ENCODE data around the gene OR1L1.

The OR1L1 gene, protein sequence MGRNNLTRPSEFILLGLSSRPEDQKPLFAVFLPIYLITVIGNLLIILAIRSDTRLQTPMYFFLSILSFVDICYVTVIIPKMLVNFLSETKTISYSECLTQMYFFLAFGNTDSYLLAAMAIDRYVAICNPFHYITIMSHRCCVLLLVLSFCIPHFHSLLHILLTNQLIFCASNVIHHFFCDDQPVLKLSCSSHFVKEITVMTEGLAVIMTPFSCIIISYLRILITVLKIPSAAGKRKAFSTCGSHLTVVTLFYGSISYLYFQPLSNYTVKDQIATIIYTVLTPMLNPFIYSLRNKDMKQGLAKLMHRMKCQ

DNA sequence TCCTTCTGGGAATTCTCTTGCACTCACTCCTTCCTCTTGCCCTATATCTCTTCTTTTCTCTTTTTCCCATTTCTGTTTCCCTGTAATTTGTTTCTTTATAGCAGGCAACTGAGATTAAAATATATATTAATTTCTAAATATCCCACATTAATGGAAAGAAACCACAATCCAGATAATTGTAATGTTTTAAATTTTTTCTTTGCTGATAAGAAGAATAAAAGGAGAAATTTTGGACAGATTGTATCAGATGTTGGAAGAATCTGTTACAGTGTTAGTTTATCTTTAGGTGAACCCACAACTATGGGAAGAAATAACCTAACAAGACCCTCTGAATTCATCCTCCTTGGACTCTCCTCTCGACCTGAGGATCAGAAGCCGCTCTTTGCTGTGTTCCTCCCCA, at the start of gene OR1L1:
Gene OR1L1 (plus strand): TSS at position 301 of the 400 bp plus-strand sequence. CDS start 0 bp downstream, at position 301.
- DNase-seq, result no peak

DNA sequence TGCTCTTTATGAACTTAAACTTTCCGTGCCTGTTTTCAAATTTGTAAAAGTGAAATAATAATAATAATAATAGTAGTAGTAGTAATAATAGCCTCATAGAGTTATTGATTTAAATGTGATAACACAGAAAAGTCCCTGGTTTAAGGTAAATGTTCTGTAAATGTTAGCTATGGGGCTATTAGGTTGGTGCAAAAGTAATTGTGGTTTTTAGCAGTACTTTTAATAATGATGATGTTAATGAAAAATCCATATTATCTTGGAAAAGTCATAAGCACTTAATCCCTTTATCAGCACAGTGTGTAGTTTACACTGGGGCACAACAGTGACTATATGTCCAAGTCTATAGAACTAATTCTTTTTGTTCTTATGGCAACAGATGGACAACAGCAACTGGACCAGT, 47.2 kb upstream of the OR1L1 start, which contains the start of gene OR1Q1:
Gene OR1Q1 (plus strand): TSS at position 377 of the 400 bp plus-strand sequence. CDS start 0 bp downstream, at position 377.
- DNase-seq, result no peak

DNA sequence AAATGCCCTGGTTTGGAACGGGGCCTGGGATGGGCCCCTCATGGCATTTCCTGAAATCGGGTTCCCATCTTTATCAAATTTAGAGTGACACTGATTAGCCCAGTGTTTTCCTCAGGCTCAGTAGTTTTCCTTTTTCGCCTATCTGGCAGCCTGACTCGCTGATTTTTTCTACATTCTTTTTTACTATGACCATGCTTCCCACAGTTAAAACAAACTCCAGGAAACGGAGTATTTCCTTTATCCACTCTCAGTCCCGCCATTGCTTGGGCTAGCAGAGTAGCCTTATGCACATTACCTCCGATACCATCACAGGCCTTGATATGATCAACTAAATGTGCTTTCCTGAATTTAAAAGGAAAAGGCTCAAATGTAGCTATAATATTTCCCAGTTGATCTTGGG, 41.5 kb upstream of the OR1L1 start:
- no peak for DNase-seq

DNA sequence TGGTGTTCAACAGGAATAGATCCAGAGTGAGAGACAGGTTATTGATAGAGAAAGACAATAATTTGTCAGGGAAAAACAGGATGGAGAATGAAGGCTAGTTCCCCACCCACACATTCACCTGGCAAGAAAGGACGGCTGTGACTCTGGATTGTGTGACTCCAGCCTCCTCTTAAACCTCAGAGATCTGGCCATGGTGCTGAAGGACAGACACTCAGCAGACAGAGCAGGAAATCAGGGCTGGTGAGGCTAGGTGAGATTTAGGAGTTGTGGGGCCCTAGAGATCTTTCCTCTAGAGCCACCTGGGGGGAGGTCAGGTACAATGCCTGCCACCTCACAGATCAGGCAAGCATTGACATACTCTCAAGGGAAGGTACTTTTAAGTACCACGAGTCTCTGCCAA, 19.3 kb upstream of the OR1L1 start:
- no peak for DNase-seq

DNA sequence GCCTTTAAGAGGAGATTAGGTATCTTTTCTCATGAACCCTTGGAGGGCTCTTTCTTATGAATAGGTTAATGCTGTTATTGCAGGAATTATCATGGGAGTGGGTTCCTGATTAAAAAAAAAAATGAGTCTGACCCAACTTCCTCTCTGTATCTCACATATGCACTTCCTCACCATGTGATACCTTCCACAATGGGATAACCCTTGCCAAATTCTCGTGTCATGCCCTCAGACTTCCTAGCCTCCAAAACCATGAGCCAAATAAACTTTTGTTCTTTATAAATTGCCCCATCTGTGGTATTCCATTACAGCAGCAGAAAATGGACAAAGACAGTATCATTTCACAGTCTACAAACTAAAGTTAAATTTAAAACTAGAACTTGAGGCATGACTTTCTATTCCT, 5.1 kb upstream of the OR1L1 start:
- no peak for DNase-seq

DNA sequence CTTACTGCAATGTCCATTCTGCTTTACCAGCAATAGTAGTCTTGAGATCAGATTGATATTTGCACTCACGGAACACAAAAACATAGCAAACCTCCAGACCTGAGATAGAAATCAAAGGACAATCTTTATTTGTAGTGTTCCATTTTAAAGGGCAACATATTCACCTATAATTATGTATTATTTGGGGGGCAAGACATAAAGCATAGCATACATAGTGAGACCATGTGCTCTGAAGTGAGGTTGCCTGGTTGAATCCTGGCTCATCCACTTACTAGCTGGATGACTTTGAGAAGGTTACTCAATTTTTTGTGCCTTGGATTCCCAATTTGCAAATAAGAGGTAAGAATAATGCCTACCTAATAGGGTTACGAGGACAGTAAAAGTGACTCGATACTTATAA, 4.0 kb upstream of the OR1L1 start, which contains the start of gene OR1B1:
Gene OR1B1 (minus strand): TSS at position 101 of the 400 bp plus-strand sequence.
- no peak for DNase-seq

DNA sequence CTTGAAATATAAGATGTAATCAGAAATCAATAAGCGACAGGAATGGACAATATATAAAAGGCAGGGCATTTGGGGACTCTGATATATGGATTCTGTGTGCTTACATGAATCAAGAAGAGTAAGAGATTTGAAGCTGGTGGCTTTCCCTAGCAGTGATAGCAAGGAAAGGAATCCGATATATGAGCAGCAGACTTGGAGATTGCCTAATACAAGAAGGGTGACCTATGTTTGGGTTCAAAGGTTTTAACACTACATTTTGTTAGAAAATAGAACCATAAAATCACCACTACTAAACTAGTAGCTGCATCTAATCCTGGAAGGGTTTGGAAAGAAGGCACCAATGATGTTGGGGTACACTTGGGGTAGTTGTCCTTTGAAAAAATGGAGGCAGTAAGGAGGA, 11.0 kb downstream of the OR1L1 start:
- no peak for DNase-seq

DNA sequence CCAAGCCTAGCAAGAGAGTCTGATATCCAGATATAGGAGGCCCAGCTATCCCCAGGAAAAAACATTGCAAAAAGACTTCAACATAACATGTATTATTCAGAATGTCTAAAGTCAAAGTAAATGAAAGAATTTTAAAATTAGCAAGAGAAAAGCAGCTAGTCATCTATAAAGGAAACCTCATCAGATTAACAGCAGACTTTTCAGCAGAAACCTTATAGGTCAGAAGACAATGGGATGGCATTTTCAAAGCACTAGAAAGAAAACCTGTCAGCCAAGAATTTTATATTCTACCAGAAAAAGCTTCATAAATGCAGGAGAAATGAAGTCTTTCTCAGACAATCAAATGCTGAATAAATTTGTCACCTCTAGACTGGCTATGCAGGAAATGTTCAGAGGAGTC, 23.3 kb downstream of the OR1L1 start:
- no peak for DNase-seq

DNA sequence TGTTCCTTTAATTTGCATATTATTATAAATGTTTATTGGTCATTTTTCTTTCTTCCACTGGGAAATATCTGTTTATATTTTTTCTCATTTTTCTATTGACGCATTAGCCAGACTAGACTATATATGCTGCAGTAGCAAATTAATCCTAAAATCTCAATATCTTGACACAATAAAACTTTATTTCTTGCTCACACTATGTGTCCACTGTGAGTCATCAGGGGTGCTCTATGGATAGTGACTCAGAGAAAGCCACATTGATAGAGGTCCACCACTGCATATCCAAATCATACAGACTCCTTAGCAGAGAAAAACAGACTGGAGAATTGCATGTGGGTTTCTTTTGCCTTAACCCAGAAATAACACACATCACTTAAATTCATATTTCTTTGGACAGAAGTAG, 34.2 kb downstream of the OR1L1 start:
- DNase-seq, result no peak
